SK-N-MC (cell line): Measurements from ENCODE around the gene LIFR.

Experiments
- EZH2 ChIP-seq: fragments of 200-600 bp; sonication (generic); IDR thresholded peaks from one replicate; pipeline ENCODE4 v1.6.1; 2017; ENCODE audit warnings: antibody characterized with exemption
- POLR2AphosphoS5 ChIP-seq: IDR thresholded peaks from 2 replicates; pipeline ENCODE4 v1.6.1; 2012; ENCODE audit warnings: mild to moderate bottlenecking, low read depth, low read length, borderline replicate concordance

DNA sequence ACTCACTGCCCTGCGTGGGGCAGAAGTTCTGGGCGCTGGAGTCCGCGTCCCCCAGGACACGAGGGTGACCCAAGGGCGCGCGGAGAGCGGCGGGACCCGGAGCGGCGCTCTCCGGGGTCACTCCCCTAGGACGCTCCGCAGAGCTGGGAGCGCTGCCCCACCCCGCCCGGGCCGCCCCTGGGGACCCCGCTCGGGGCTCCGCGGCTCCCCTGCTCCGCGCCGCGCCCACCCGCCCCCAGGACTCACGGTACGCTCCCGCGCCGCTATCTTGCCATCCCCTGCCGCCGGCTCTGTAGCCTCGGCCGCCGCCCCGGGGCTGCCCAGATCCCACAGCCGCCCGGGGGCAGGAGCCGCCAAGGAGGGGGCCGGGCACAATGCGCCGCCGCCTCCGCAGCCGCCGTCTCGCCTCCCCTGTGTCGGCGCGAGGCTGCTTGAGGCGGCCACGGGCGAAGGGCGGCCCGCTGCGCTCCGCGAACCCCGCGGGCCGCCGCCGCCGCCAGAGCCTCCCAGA lies 303 bp downstream of the LIFR start:
- TF ChIP-seq EZH2 = no peak
- no peak for TF ChIP-seq POLR2AphosphoS5
